Kidney epithelial cell (primary cell): Measurements from ENCODE around the gene PTGER4. TPM values are rescaled to one million over a fixed set of nuclear protein-coding genes. Genes with fewer than 3 reads are reported as not detected.

Experiments used
- DNase-seq: peaks from one replicate; pipeline ENCODE4 v3.0.0-alpha.2; 2010; ENCODE audit warnings: low read depth
- H3K27me3 ChIP-seq: 2 replicates; pipeline ENCODE4 v1.6.0; 2011; ENCODE audit warnings: low read length; ENCODE audit not compliant: control insufficient read depth, insufficient read depth
- H3K36me3 ChIP-seq: 2 replicates; pipeline ENCODE4 v1.5.1; 2011; ENCODE audit warnings: low read length; ENCODE audit not compliant: control insufficient read depth, insufficient read depth
- H3K4me3 ChIP-seq: 2 replicates; pipeline ENCODE4 v1.5.1; 2011; ENCODE audit warnings: low read depth, mild to moderate bottlenecking, control low read depth, low read length
- total RNA-seq: library from RNA; depleted of rRNA; stranded (reverse); fragments of >200 nt; gene quantifications from 2 replicates; pipeline ENCODE4 v1.2.3, GENCODE V29; 2015
- TF ChIP-seq, protein P1 (sequence below): IDR thresholded peaks from 2 replicates; pipeline ENCODE4 v1.5.1; 2011; ENCODE audit warnings: mild to moderate bottlenecking, moderate library complexity, low read length, control low read depth, inconsistent platforms; ENCODE audit not compliant: insufficient read depth, poor library complexity, severe bottlenecking

PTGER4 gene
- total RNA-seq, 1 donor from 2014 or later: 13.5 TPM

DNA sequence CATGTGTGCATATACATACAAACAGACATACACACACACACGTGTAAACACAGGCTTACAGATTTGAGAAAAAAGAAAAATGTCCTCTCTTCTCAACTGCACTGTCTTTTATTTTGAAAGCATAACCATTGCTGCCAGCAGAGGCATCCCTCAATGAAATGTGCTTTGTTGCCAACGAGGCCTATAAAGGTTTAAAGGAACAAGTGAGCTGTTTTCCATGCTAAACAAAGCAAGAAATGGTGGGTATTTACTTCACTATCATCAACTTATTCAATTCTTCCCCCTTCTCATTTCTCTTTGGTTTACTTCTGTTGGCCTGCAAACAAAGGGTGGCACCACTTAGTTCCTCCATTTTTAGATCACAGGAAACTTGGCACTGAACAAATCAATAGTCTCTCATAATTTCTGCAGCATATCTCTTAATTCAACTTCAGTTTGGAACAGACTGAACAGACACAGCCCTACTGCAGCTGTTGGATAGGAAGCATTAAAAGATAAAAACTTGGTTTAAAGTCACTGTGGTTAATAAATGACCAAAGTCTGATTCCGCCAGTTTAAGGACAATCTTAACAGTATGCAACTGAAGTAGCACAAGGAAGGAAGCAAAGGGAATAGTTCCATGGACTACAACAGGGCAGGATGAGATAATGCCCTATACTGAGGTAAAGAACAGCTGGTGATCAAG is 54.3 kb downstream of the PTGER4 start:
- TF ChIP-seq, protein P1, sequence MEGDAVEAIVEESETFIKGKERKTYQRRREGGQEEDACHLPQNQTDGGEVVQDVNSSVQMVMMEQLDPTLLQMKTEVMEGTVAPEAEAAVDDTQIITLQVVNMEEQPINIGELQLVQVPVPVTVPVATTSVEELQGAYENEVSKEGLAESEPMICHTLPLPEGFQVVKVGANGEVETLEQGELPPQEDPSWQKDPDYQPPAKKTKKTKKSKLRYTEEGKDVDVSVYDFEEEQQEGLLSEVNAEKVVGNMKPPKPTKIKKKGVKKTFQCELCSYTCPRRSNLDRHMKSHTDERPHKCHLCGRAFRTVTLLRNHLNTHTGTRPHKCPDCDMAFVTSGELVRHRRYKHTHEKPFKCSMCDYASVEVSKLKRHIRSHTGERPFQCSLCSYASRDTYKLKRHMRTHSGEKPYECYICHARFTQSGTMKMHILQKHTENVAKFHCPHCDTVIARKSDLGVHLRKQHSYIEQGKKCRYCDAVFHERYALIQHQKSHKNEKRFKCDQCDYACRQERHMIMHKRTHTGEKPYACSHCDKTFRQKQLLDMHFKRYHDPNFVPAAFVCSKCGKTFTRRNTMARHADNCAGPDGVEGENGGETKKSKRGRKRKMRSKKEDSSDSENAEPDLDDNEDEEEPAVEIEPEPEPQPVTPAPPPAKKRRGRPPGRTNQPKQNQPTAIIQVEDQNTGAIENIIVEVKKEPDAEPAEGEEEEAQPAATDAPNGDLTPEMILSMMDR: no peak
- no peaks in the 10 kb centered on the region for H3K27me3 ChIP-seq
- no peaks in the 10 kb centered on the region for H3K36me3 ChIP-seq
- DNase-seq: no peak
- no peak overlapping the region for H3K4me3 ChIP-seq

DNA sequence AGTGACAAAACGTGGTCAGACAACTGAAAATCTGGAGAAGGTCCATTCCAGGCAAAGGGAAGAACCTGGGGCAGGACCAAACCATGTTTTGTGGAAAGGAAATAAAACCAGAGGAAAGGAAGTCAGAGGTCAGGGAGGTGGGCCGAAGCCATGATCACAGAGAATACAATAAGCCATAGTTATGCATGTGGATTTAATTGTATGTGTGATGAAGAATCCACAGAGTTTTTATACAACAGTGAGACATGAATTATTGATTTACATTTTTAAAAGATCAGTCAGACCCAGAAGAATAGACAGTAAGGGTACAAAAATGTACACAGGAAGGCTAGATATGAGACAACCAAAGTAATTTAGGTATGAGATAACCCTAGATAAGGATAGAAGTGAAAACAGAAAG is 55.3 kb downstream of the PTGER4 start:
- no peak for DNase-seq
- Histone ChIP-seq H3K36me3 (no peaks in the 10 kb centered on the region), H3K4me3 (no peak overlapping the region), H3K27me3 (no peaks in the 10 kb centered on the region)
- TF ChIP-seq, protein P1: no peak

DNA sequence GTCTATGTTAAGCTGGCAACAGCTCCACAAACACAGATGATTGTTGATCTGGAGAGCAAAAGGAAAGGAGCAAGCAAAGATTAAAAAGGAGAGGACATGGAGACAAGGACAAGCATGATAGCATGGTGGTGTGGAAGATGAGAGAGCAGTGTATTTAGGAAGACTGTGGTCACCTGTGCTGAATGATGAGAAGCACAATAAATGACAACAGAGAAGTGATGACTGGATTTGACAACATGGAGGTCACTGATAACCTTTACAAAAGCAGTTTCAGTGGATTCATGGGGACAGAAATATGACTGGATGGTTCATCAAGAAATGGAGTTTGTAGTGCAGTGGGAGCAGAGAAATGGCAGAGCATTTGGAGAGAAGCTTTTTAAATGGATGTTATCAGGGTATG is 55.9 kb downstream of the PTGER4 start:
- Histone ChIP-seq H3K4me3 (no peak overlapping the region), H3K27me3 (no peaks in the 10 kb centered on the region), H3K36me3 (no peaks in the 10 kb centered on the region)
- TF ChIP-seq, protein P1: no peak
- DNase-seq: no peak

DNA sequence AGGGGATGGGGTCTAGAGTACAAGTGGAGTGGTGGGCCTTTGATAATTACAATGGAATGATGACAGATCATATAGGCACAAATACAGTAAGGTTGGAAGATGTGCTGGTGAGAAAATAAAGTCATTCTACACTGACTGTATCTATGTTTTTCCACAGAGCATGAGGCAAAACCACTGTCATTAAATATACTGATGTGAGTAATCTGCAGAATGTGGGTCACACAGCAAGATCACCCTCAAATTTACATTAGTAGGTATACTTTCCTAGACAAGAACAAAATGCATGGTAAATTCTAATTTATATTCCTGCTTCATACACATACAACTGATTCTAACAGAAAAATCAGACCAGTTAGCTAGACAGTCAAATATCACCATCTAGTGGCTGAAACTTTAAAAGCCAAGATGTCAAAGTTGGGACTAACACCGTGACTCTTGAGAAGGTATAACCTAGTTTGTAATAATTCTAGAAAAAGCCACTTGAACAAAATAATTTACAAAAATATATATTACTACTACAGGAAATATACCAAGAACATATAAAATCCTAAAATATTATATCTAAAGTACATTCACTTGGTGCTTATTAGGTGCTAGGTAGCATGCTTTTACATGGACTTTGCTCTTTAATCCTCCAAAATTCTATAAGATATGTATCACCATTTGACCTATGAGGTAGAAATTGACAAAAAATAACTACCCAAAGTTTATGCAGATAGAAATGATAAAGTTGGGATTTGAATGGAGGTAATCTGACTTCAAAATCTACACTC is 56.6 kb downstream of the PTGER4 start:
- no peaks in the 10 kb centered on the region for H3K27me3 ChIP-seq
- H3K4me3 ChIP-seq: no peak overlapping the region
- TF ChIP-seq, protein P1: peak; percentile 59
- H3K36me3 ChIP-seq: no peaks in the 10 kb centered on the region
- no peak for DNase-seq

DNA sequence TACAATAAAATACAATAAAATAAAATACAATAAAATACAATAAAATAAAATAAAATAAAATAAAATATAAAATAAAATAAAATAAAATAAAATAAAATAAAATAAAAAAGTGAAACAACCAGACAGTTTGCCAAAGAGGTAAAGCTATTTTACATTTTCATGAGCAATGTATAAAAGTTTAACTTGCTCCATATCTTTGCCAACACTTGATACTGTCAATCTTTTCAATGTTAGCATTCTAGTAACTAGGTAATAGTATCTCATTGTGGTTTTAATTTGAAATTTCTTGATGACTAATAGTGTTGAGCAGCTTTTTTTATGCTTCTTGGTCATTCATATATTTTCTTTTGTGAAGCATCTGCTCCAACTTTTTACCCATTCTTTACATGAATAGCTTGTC is 58.8 kb downstream of the PTGER4 start:
- no peak for DNase-seq
- H3K36me3 ChIP-seq: no peaks in the 10 kb centered on the region
- no peaks in the 10 kb centered on the region for H3K27me3 ChIP-seq
- TF ChIP-seq, protein P1: no peak
- H3K4me3 ChIP-seq: no peak overlapping the region

Other genes with a start within 250 kb of the PTGER4 start
- gene TTC33, start 76.0 kb downstream of the PTGER4 start, total RNA-seq: 10.7 and 13.8 TPM in 2 replicates
- 46.6 and 55.2 TPM in 2 replicates for gene PRKAA1, start 118.5 kb downstream of the PTGER4 start, total RNA-seq
- gene RPL37, start 155.3 kb downstream of the PTGER4 start, total RNA-seq: 171 and 219 TPM in 2 replicates
- 1.9 and 3.3 TPM in 2 replicates for gene CARD6, start 161.5 kb downstream of the PTGER4 start, total RNA-seq
- 0.13 and 0.34 TPM in 2 replicates for gene C7, start 229.6 kb downstream of the PTGER4 start, total RNA-seq